Placental pericyte (primary cell): Measurements from ENCODE around the gene HYAL2. TPM values are rescaled to one million over a fixed set of nuclear protein-coding genes. Genes with fewer than 3 reads are reported as not detected.

Source experiments
- total RNA-seq: library from RNA; depleted of rRNA; stranded (reverse); fragments of >200 nt; gene quantifications from 2 replicates; pipeline ENCODE4 v1.2.3, GENCODE V29; 2012

Gene HYAL2
- total RNA-seq, 1 donor = 78.5 TPM

Other genes starting within 250 kb of the HYAL2 start
- 118 and 167 TPM in 2 replicates for gene RBM5, start 233.8 kb downstream of the HYAL2 start, total RNA-seq
- under 0.01 and 0.43 TPM in 2 replicates for gene SEMA3F, start 167.4 kb downstream of the HYAL2 start, total RNA-seq
- not detected in 2 replicates for gene GNAT1, start 131.1 kb downstream of the HYAL2 start, total RNA-seq
- gene SLC38A3, start 117.5 kb downstream of the HYAL2 start, total RNA-seq = not detected in 2 replicates
- 306 and 400 TPM in 2 replicates for gene GNAI2, start 86.5 kb downstream of the HYAL2 start, total RNA-seq
- 3.0 and 25.4 TPM in 2 replicates for gene SEMA3B, start 53.6 kb downstream of the HYAL2 start, total RNA-seq
- gene LSMEM2, start 43.7 kb downstream of the HYAL2 start, total RNA-seq = not detected in 2 replicates
- 74.6 and 130 TPM in 2 replicates for gene IFRD2, start 30.3 kb downstream of the HYAL2 start, total RNA-seq
- gene HYAL3, start 23.3 kb downstream of the HYAL2 start, total RNA-seq = 1.8 and 2.4 TPM in 2 replicates
- gene NAA80, start 23.3 kb downstream of the HYAL2 start, total RNA-seq = 6.6 and 9.6 TPM in 2 replicates
- gene HYAL1, start 19.2 kb downstream of the HYAL2 start, total RNA-seq = 1.1 TPM in 2 replicates
- 24.5 and 28.3 TPM in 2 replicates for gene TUSC2, start 5.5 kb upstream of the HYAL2 start, total RNA-seq
- 26.9 and 30.4 TPM in 2 replicates for gene RASSF1, start 18.1 kb upstream of the HYAL2 start, total RNA-seq
- gene ZMYND10, start 23.0 kb upstream of the HYAL2 start, total RNA-seq = 0.22 and 0.86 TPM in 2 replicates
- gene NPRL2, start 28.0 kb upstream of the HYAL2 start, total RNA-seq = 17.9 and 27.3 TPM in 2 replicates
- gene CYB561D2, start 28.1 kb upstream of the HYAL2 start, total RNA-seq = 27.6 and 38.1 TPM in 2 replicates
- 85.1 and 92.9 TPM in 2 replicates for gene TMEM115, start 36.8 kb upstream of the HYAL2 start, total RNA-seq
- gene CACNA2D2, start 180.9 kb upstream of the HYAL2 start, total RNA-seq = not detected in 2 replicates
- gene C3orf18, start 245.0 kb upstream of the HYAL2 start, total RNA-seq = 4.2 and 6.3 TPM in 2 replicates
- gene HEMK1, start 246.8 kb upstream of the HYAL2 start, total RNA-seq = 8.1 and 15.7 TPM in 2 replicates